Measurements from ENCODE around the gene IFT20. TPM values are rescaled to one million over a fixed set of nuclear protein-coding genes. Genes with fewer than 3 reads are reported as not detected.

Gene IFT20
- total RNA-seq, 1 donor from 2014 or later, result 31.0 TPM

DNA sequence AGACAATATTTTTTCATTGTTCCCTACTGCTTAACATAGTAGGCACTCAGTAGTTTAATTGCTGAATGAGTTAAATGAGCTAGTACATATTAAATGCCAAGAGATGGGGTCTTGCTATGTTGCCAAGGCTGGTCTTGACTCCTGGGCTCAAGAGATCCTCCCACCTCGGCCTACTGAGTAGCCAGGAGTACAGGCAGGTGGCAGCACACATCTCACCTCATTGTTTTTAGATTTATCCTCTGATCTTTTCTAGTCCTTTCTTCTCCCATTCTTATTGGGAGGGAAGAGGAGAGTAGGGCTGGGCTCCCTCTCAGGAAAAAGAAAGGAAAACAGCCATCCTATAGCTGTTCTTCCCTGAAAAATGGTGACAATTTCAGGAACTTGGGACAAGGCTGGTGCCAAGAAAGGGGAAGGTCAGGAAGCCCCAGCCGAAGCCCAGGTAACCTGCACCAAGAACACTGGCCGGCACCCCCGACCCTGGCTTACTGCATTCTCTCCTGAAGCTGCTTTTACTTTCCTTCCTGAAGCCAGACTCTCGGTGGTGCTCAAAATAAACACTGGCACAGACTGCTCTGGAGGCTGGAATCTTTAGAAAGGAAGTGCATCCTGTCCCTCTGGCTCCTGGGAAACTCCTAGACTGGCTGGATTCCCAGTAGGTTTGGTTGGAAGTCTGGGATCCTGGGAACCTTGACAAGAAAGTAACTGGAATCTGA lies 2.9 kb upstream of the IFT20 start:
- no peak for FAIRE-seq
- no peak for DNase-seq (ENCODE audit: low spot score in 2 of 2)

GRCh38 chr17:28335959-28336871 lies 943 bp upstream of the IFT20 start:
- FAIRE-seq (no peak), DNase-seq (ENCODE audit: low spot score in 2 of 2) (peak in 1 of 2 donors; percentile 52)

DNA sequence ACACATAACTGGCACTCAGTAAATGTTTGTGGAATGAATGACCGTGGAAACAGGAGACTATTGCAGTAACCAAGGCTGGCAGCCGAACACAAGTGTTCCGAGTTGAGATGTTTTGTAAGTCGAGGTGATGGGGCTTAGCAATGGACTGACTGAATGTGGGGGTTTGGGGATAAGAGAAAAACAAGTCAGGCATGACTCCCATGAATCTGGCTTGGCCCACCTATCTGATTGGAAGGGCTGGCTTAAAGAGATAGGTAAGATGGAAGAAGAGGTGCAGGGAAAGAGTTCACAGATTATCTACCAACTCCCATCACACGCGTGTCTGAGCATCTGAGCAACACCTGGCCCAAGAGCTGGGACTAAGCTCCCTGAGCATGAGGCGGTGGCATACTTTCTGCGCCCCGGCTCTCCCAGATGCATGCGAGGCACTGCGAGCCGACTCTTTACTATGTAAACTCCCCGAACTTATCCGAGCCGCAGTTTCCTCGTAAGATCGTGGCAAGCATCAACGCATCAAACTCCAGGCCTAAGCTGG lies 539 bp downstream of the IFT20 start:
- DNase-seq (ENCODE audit: low spot score in 2 of 2) (no peak), FAIRE-seq (no peak)

DNA sequence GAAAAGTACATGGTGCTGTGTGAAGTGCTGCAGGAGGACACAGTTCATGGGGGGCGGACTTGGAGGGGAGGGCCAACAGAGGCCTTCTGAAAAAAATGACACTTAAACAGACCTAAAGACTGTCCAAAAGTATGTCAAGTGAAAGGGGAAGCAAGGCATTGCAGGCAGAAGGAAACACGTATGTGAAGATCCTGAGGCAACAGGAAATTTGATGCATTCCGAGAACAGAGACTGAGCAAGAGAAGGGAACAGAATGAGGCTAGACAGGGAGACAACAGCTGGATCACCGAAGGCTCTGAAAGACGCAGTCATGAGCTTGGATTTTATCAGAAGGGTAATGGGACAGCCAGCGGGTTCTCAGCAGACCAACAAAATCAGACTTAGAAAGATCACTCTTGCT lies 1.1 kb downstream of the IFT20 start:
- FAIRE-seq (no peak), DNase-seq (ENCODE audit: low spot score in 2 of 2) (no peak)

DNA sequence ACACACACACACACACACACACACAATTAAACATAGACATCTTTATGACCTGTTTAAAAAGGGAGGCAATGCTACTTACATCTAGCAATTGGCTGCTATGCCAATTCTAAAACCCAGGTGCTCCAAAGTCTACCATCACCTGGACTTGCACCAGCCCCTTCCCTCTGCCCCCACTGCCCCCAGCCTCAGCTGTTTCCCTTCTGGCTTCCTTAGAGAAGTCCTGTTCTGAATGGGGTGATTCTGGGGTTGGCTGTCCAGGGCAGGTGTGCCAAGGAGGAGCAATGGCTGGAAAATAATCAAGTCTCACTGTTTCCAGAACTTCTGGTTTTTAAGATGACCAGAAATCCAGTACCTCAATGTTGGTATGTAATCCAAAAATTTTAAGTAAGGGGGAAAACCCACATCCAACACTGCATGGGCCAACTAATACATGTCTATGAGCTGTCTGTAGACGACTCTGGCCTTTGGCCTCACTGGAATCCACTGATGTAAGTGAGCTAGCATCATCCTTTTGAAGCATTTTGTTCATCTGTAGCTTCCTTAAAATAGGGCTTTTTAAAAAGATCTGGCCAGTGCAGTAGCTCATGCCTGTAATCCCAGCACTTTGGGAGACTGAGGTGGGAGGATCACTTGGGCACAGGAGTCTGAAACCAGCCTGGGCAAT lies 2.1 kb downstream of the IFT20 start:
- no peak for DNase-seq (ENCODE audit: low spot score in 2 of 2)

DNA sequence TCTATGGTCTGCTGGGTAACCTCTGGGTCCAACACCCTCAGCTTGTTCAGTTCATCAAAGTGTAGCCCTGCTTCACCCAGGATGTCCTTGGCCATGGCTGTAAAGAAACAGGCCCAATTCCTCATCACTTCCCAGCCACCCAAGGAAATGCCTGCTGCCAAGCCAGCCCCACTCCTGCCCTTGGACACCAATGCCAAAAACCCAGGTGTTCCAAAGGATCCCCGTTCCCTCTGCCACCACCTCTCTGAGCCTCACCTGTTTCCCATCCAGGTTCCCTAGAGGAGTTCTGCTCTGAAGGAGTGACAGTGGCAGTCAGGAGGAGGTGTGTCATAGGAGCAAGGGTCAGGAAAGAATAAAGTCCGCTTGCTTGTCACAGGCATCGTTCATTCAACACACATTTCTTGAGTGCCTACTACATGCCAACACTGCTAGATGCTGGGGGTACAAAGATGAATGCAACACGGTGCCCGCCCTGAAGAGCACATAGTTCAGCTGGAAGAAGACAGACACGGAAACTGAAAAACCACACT lies 3.3 kb downstream of the IFT20 start:
- DNase-seq (ENCODE audit: low spot score in 2 of 2), result no peak
- no peak for FAIRE-seq

More for the DNA sequence above, 2.1 kb downstream of the IFT20 start:
- FAIRE-seq, result no peak

DNA sequence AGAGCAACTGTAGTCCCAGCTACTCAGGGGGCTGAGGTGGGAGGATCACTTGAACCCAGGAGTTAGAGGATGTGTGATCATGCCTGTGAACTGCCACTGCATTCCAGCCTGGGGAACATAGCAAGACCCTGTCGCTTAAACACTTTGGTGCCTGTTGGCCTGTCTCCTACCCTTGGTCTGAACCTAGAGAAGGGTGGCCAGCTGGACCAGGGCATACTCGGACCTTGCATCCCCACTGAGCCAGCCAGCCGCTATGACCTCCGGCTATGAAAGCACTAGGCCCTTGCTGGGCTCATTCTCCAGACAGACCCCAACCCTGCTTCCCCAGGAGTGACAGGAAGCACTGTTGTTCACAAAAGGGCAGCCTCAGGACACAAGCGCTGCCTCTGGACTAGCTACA lies 4.6 kb downstream of the IFT20 start:
- FAIRE-seq (no peak), DNase-seq (ENCODE audit: low spot score in 2 of 2) (no peak)

DNA sequence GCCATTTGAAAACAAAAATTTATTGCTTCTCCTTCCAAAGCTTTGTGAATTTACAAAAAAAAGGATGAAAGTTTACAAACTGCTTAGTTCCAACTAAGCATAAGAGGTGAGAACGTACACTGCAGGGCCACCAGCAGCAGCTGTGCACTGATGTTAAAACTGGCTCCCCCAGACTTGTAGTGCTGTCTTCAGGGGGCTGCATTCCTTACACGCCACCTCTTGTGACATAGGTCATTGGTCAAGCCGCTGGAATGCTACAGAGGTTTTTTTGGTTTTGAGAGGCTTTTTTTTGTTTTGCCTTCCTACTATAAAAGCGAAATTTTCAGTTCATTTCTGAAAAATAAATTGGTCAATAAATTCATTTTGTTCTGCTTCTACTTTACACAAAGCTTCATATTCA lies 6.9 kb downstream of the IFT20 start:
- no peak for FAIRE-seq
- no peak for DNase-seq (ENCODE audit: low spot score in 2 of 2)

- DNase-seq (ENCODE audit: low spot score in 2 of 2) (no peak), FAIRE-seq (no peak)
Measured at GRCh38 chr17:28327709-28328108, 7.6 kb downstream of the IFT20 start.

- FAIRE-seq, result no peak
- no peak for DNase-seq (ENCODE audit: low spot score in 2 of 2)
Measured at GRCh38 chr17:28327031-28327607, 8.2 kb downstream of the IFT20 start.

- DNase-seq (ENCODE audit: low spot score in 2 of 2), result no peak
- FAIRE-seq, result no peak
Measured at GRCh38 chr17:28326114-28326513, 9.2 kb downstream of the IFT20 start.

DNA sequence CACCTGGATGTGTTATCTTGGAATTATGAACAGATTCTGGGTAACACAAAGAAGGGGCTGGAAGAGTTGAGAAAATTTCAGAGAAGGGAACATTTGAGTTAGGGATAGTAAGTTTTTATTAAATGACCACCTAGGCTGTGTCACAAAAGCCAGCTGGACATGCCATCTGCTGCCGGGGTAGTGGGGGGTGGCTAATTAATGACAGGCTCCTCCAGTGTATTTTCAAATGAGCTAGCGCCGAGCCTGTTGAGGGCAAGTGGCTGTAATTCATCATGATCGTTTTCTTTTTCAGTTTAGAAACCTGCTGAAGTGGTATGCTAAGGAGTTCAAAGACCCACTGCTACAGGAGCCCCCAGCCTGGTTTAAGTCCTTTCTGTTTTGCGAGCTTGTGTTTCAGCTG lies 10.1 kb downstream of the IFT20 start:
- no peak for FAIRE-seq
- DNase-seq (ENCODE audit: low spot score in 2 of 2), result no peak

GRCh38 chr17:28324781-28325180 lies 10.5 kb downstream of the IFT20 start:
- no peak for FAIRE-seq

DNA sequence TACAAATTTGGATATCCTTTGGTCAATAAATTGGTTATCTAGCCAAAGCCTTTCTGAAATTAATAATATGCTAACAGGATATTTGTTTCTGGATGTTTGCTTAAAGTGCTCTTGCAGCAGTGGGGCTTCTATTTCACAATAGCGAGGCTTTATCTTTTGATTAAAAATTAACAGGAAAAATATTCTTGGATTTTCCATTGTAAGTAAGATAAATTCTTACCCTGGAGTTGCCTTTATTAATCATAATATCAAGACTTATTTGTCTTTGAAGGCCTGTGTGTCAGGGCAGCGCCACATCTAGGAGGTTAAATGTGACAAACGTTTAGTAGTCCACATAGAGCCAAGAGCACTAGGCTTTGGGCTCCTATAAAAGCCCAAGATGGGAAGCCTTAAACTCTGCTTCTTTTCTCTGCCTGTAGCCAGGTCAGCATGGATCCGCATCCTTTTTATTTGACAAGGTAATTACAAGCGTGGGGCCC lies 11.0 kb downstream of the IFT20 start:
- DNase-seq (ENCODE audit: low spot score in 2 of 2) (no peak), FAIRE-seq (no peak)

More at GRCh38 chr17:28324781-28325180, 10.5 kb downstream of the IFT20 start:
- no peak for DNase-seq (ENCODE audit: low spot score in 2 of 2)

GRCh38 chr17:28320215-28321061 lies 14.8 kb downstream of the IFT20 start:
- DNase-seq (ENCODE audit: low spot score in 2 of 2) (no peak), FAIRE-seq (no peak)

GRCh38 chr17:28319598-28319935 lies 15.7 kb downstream of the IFT20 start:
- DNase-seq (ENCODE audit: low spot score in 2 of 2) (no peak), FAIRE-seq (no peak)

DNA sequence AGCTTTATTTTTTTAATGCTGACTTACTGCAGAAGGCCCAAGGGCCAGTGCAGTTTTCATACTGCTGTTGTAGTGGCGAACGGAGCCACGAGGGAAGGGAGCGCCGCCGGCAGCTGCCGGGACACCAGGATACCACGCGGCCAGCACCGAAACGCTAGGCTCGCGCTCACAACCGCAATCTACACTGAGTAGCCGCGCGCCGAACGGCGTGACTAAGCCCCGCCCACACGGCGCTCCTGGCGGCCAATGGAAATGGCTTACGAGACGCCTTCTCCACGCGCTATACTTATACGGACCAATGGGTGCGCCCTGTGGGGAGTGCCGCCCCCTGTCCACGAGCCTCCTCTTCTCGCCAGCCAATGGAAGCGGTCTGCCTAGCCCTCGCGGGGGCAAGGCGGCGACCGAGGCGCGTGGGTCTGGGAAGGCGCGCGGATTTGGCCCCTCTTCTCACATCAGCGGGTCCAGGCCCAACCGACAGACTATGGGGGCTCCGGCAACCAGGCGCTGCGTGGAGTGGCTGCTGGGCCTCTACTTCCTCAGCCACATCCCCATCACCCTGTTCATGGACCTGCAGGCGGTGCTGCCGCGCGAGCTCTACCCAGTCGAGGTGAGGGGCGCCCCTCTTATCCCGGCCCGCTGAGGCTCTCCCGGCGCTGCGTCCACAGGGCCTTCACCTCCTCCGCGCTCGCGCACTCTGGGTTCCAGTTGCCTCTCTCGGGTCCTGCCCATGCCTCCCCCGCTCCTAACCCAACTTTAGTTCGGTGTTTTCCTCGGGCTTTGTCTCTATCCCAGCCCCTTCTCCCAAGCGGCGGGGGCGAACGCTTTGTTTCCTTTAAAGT lies 16.3 kb downstream of the IFT20 start, which contains the start of gene TMEM97:
Gene TMEM97 (plus strand): TSS at position 442 of the 839 bp plus-strand sequence. CDS start 40 bp downstream, at position 482.
- FAIRE-seq (peak; percentile 3), DNase-seq (ENCODE audit: low spot score in 2 of 2) (peak; percentile 92 to 96)

All from frontal cortex (tissue), 4 donors.